ENCODE measurements around the gene ATF1.

- TF ChIP-seq CTCF (IDR thresholded peaks at IDR 0.05; ENCODE audit: low read depth, low read length) (no peak), MYC (IDR thresholded peaks at IDR 0.05; ENCODE audit: low read depth, low read length) (no peak), MAX (IDR thresholded peaks at IDR 0.05; ENCODE audit: low read depth, low read length) (no peak), POLR2A (IDR thresholded peaks at IDR 0.05; ENCODE audit: extremely low read depth, insufficient read length) (no peak)
These were observed 23.6 kb upstream of the ATF1 start for GRCh38 chr12:50740307-50740706.

Data from NB4 (cell line).